ENCODE results near the gene PTPRH. TPM values are rescaled to one million over a fixed set of nuclear protein-coding genes. Genes with fewer than 3 reads are reported as not detected.
A peak's percentile ranks its signal among the peaks of the same experiment; 100 is the strongest.

Gene PTPRH
- total and polyA plus RNA-seq, 9 of the 15 experiments (the other 6 are each of a cell fraction or from before 2014, with no cell fraction given), result 0.87 to 34.3 (median 22.7) TPM

DNA sequence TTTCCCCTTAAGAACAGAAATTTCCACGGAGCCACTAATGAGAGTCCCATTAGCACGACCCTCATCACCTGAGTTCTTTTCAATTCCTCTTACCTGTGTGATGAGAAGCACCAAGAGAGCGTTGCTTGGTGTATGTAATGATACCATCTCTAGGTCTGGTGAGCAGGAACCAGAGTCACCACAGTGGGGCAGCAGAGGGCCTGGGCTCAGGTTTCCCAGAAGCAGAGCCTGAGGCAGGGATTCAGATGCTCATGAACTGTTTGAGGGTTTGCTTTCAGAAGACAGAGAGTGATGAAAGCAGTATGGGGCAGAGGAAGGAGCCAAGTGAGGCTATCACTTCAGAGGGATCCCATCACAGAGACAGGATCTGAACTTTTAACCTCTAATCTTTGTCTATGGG is 3.1 kb upstream of the PTPRH start:
- intact Hi-C loops (cut with micrococcal nuclease), result loop anchor here (2.0 kb wide), 1 partner anchor 68 kb away; the partner anchor contains the start of gene HSPBP1
- in situ Hi-C loops (cut with MboI), result no loop called here
- peak overlapping the region; percentile 77 for H2AFZ ChIP-seq (ENCODE audit: low read depth, low read length)
- peak; percentile 70 for ATAC-seq
- no peaks in the 10 kb centered on the region for H3K36me3 ChIP-seq (ENCODE audit: control insufficient read depth, insufficient read depth, low read length)
- no peak overlapping the region for H3K9ac ChIP-seq (ENCODE audit: insufficient read depth in 1 of 2, low read depth in 2 of 2, low read length in 2 of 2)
- no peaks in the 10 kb centered on the region for H3K9me3 ChIP-seq (replicated peaks; ENCODE audit: control insufficient read depth, insufficient read depth, low read depth, low read length)
- H3K4me3 ChIP-seq, result no peak overlapping the region
- ChIA-PET POLR2A (no interaction called here), CTCF (ENCODE audit: low intra/inter-chr PET ratio) (interaction anchor here (0.7 to 1.4 kb wide), 3 partner anchors 79 to 292 kb away, joined by 3 to 5 read pairs (median 3); no protein-coding TSS in a partner anchor)
- peak; percentile 65 to 89 (median 73) for DNase-seq (ENCODE audit: extremely low read depth in 1 of 4, low spot score in 3 of 4)
- no TSS peak for BruUV-seq (replicated peaks)
- H3K4me1 ChIP-seq (replicated peaks in 1 of 2; ENCODE audit: control insufficient read depth in 2 of 2, insufficient read depth in 2 of 2, low read length in 2 of 2), result peaks cover 34 to 36% of the 10 kb centered on the region in 2 experiments
- FAIRE-seq, result peak; percentile 95
- H4K20me1 ChIP-seq (replicated peaks; ENCODE audit: control insufficient read depth, insufficient read depth, low read length), result no peaks in the 10 kb centered on the region
- no peak overlapping the region for H3K27ac ChIP-seq (ENCODE audit: extremely low read depth, low read depth, low read length)
- 0% methylated on average over 3 of the region's 3 CpGs for WGBS (ENCODE audit: insufficient coverage, low coverage, missing lambda C conversion rate)
- peak overlapping the region; percentile 45; the same call in 1 of the 2 replicates for H3K4me2 ChIP-seq (ENCODE audit: insufficient read depth, low read length)
- H3K9me1 ChIP-seq (ENCODE audit: control insufficient read depth, insufficient read depth, low read length), result no peaks in the 10 kb centered on the region
- no peaks in the 10 kb centered on the region for H3K79me2 ChIP-seq (ENCODE audit: control insufficient read depth, insufficient read depth, low read length)
- no peaks in the 10 kb centered on the region for H3K27me3 ChIP-seq (ENCODE audit: control insufficient read depth in 2 of 2, insufficient read depth in 2 of 2, low read length in 2 of 2)
- TF ChIP-seq, protein P1, sequence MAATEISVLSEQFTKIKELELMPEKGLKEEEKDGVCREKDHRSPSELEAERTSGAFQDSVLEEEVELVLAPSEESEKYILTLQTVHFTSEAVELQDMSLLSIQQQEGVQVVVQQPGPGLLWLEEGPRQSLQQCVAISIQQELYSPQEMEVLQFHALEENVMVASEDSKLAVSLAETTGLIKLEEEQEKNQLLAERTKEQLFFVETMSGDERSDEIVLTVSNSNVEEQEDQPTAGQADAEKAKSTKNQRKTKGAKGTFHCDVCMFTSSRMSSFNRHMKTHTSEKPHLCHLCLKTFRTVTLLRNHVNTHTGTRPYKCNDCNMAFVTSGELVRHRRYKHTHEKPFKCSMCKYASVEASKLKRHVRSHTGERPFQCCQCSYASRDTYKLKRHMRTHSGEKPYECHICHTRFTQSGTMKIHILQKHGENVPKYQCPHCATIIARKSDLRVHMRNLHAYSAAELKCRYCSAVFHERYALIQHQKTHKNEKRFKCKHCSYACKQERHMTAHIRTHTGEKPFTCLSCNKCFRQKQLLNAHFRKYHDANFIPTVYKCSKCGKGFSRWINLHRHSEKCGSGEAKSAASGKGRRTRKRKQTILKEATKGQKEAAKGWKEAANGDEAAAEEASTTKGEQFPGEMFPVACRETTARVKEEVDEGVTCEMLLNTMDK (IDR thresholded peaks at IDR 0.05; ENCODE audit: borderline replicate concordance, insufficient read depth, low read depth, low read length, poor library complexity, severe bottlenecking), result peak; percentile 52
- TF ChIP-seq MAFK (IDR thresholded peaks at IDR 0.05; ENCODE audit: low read length) (0 out of 2 replicates have a peak, but pooled peaks have one; percentile 6), GABPA (tag; conservative IDR thresholded peaks at IDR 0.05; ENCODE audit: low read depth) (no peak), ZNF224 (CRISPR knock-in tag; IDR thresholded peaks at IDR 0.05) (no peak)
- TF ChIP-seq, protein P2, sequence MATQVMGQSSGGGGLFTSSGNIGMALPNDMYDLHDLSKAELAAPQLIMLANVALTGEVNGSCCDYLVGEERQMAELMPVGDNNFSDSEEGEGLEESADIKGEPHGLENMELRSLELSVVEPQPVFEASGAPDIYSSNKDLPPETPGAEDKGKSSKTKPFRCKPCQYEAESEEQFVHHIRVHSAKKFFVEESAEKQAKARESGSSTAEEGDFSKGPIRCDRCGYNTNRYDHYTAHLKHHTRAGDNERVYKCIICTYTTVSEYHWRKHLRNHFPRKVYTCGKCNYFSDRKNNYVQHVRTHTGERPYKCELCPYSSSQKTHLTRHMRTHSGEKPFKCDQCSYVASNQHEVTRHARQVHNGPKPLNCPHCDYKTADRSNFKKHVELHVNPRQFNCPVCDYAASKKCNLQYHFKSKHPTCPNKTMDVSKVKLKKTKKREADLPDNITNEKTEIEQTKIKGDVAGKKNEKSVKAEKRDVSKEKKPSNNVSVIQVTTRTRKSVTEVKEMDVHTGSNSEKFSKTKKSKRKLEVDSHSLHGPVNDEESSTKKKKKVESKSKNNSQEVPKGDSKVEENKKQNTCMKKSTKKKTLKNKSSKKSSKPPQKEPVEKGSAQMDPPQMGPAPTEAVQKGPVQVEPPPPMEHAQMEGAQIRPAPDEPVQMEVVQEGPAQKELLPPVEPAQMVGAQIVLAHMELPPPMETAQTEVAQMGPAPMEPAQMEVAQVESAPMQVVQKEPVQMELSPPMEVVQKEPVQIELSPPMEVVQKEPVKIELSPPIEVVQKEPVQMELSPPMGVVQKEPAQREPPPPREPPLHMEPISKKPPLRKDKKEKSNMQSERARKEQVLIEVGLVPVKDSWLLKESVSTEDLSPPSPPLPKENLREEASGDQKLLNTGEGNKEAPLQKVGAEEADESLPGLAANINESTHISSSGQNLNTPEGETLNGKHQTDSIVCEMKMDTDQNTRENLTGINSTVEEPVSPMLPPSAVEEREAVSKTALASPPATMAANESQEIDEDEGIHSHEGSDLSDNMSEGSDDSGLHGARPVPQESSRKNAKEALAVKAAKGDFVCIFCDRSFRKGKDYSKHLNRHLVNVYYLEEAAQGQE (IDR thresholded peaks at IDR 0.05; ENCODE audit: borderline replicate concordance), result peak; percentile 86
- TF ChIP-seq, protein P2 (CRISPR knock-in tag; IDR thresholded peaks at IDR 0.05; ENCODE audit: low read depth), result no peak
- TF ChIP-seq, protein P3, sequence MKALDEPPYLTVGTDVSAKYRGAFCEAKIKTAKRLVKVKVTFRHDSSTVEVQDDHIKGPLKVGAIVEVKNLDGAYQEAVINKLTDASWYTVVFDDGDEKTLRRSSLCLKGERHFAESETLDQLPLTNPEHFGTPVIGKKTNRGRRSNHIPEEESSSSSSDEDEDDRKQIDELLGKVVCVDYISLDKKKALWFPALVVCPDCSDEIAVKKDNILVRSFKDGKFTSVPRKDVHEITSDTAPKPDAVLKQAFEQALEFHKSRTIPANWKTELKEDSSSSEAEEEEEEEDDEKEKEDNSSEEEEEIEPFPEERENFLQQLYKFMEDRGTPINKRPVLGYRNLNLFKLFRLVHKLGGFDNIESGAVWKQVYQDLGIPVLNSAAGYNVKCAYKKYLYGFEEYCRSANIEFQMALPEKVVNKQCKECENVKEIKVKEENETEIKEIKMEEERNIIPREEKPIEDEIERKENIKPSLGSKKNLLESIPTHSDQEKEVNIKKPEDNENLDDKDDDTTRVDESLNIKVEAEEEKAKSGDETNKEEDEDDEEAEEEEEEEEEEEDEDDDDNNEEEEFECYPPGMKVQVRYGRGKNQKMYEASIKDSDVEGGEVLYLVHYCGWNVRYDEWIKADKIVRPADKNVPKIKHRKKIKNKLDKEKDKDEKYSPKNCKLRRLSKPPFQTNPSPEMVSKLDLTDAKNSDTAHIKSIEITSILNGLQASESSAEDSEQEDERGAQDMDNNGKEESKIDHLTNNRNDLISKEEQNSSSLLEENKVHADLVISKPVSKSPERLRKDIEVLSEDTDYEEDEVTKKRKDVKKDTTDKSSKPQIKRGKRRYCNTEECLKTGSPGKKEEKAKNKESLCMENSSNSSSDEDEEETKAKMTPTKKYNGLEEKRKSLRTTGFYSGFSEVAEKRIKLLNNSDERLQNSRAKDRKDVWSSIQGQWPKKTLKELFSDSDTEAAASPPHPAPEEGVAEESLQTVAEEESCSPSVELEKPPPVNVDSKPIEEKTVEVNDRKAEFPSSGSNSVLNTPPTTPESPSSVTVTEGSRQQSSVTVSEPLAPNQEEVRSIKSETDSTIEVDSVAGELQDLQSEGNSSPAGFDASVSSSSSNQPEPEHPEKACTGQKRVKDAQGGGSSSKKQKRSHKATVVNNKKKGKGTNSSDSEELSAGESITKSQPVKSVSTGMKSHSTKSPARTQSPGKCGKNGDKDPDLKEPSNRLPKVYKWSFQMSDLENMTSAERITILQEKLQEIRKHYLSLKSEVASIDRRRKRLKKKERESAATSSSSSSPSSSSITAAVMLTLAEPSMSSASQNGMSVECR (CRISPR knock-in tag; IDR thresholded peaks at IDR 0.05), result peak; percentile 73

All from K562 (cell line).